Measurements from ENCODE around the gene VWA5B2. TPM values are rescaled to one million over a fixed set of nuclear protein-coding genes. Genes with fewer than 3 reads are reported as not detected.

Gene VWA5B2
- total RNA-seq, 1 experiment from 2014 or later = 2.7 TPM

DNA sequence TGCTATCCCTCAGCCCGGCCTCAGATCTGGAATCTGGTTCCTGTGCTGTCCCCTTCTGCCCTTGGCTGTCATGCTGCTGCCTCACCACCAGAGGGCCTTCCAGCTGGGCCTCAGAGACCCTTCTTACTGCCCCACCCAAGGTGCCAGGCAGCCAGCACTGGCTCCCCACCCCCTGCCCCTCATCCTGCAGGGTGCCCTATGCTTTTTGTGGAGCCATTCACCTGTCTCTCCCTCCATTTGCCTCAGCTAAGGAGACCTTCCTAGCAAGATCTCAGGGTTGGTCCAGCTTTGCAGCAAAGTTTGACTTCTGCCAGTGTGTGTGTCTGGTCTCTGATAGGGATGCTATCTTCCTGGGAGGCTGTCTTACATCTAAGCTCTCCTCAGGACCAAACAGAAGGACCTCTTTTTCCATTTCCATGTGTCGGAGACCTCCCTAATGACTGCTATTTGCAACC is 1.9 kb upstream of the VWA5B2 start:
- H3K27ac Mint-ChIP-seq = no peak overlapping the region
- H3K27ac ChIP-seq (ENCODE audit: insufficient read length, low read depth, low read length) = no peak overlapping the region
- H3K36me3 Mint-ChIP-seq (ENCODE audit: insufficient read depth in 1 of 3, low read depth in 3 of 3) = no peaks in the 10 kb centered on the region
- H3K27me3 Mint-ChIP-seq (ENCODE audit: low read depth) = peaks cover 69% of the 10 kb centered on the region
- H3K4ac ChIP-seq (ENCODE audit: low read depth, low read length) = no peak overlapping the region
- no peak overlapping the region for H2BK120ac ChIP-seq (ENCODE audit: low read depth, low read length, poor library complexity, severe bottlenecking)
- H2AFZ ChIP-seq (ENCODE audit: low read length) = no peak overlapping the region
- no peak overlapping the region for H4K8ac ChIP-seq (replicated peaks; ENCODE audit: insufficient read length, low read depth, low read length)
- no peak overlapping the region for H2BK12ac ChIP-seq (ENCODE audit: insufficient read length, low read depth, low read length)
- no peak overlapping the region; a peak in 1 of 5 replicates for H3K4me3 Mint-ChIP-seq
- no peaks in the 10 kb centered on the region for H3K79me2 ChIP-seq (ENCODE audit: insufficient read depth, low read length)
- no peak overlapping the region for H2AK5ac ChIP-seq (ENCODE audit: insufficient read length, low read length)
- H4K5ac ChIP-seq (ENCODE audit: insufficient read length, low read depth, low read length) = no peak overlapping the region
- no peak overlapping the region for H3K14ac ChIP-seq (ENCODE audit: insufficient read depth, low read length)
- no peak overlapping the region for H4K91ac ChIP-seq (ENCODE audit: insufficient read length, low read depth, low read length)
- no peaks in the 10 kb centered on the region for H3K9me3 ChIP-seq (ENCODE audit: control insufficient read depth, low read depth, low read length)
- H3K27me3 ChIP-seq (ENCODE audit: insufficient read depth, low read length) = peaks cover 37% of the 10 kb centered on the region
- H2BK15ac ChIP-seq (ENCODE audit: low read depth, low read length) = no peak overlapping the region
- H3K23ac ChIP-seq (ENCODE audit: insufficient read length, low read depth, low read length) = no peak overlapping the region
- WGBS (ENCODE audit: extremely low coverage, insufficient read length, low lambda C conversion rate) = no CpG with 5 or more reads among the region's 2 CpGs
- no peak overlapping the region for H3K56ac ChIP-seq (ENCODE audit: insufficient read length, low read depth, low read length)
- peaks cover 15% of the 10 kb centered on the region for H3K23me2 ChIP-seq (ENCODE audit: insufficient read length, low read depth, low read length, poor library complexity, severe bottlenecking)
- H3K9ac ChIP-seq (ENCODE audit: extremely low read depth, insufficient read length, low read length) = no peak overlapping the region
- no peak overlapping the region for H2BK20ac ChIP-seq (ENCODE audit: low read depth, low read length, poor library complexity, severe bottlenecking)
- H3T11ph ChIP-seq (ENCODE audit: low read length) = no peak overlapping the region
- TF ChIP-seq, protein P1, sequence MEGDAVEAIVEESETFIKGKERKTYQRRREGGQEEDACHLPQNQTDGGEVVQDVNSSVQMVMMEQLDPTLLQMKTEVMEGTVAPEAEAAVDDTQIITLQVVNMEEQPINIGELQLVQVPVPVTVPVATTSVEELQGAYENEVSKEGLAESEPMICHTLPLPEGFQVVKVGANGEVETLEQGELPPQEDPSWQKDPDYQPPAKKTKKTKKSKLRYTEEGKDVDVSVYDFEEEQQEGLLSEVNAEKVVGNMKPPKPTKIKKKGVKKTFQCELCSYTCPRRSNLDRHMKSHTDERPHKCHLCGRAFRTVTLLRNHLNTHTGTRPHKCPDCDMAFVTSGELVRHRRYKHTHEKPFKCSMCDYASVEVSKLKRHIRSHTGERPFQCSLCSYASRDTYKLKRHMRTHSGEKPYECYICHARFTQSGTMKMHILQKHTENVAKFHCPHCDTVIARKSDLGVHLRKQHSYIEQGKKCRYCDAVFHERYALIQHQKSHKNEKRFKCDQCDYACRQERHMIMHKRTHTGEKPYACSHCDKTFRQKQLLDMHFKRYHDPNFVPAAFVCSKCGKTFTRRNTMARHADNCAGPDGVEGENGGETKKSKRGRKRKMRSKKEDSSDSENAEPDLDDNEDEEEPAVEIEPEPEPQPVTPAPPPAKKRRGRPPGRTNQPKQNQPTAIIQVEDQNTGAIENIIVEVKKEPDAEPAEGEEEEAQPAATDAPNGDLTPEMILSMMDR (conservative IDR thresholded peaks at IDR 0.05) = peak; percentile 95
- peaks cover 2 to 6% of the 10 kb centered on the region in 2 experiments for H3K4me1 Mint-ChIP-seq
- peak; percentile 64 for DNase-seq
- H3K4me2 ChIP-seq (ENCODE audit: insufficient read depth, insufficient read length, low read length) = no peak overlapping the region
- H3K79me1 ChIP-seq (ENCODE audit: insufficient read depth, low read depth, low read length, poor library complexity, severe bottlenecking) = no peaks in the 10 kb centered on the region
- H3K4me1 ChIP-seq (ENCODE audit: insufficient read depth, low read length) = no peaks in the 10 kb centered on the region
- no peak overlapping the region for H2BK5ac ChIP-seq (ENCODE audit: insufficient read length, low read length)
- no peak overlapping the region for H3K18ac ChIP-seq (ENCODE audit: insufficient read length, low read depth, low read length)
- H3K9me3 Mint-ChIP-seq = no peaks in the 10 kb centered on the region
- H4K20me1 ChIP-seq (ENCODE audit: control insufficient read depth, insufficient read depth, insufficient read length) = no peaks in the 10 kb centered on the region
